GM18517 (cell line): ENCODE measurements around the gene RTP2.

Experiments used
- ATAC-seq: cut with Tn5 transposase; IDR thresholded peaks from one replicate; pipeline ENCODE4 v1.9.1; 2021; ENCODE audit warnings: mild to moderate bottlenecking, moderate library complexity; ENCODE audit not compliant: unreplicated experiment

Gene RTP2

GRCh38 chr3:187702507-187703033, at the start of gene RTP2:
RTP2 (minus strand) TSS chr3:187702557; CDS start chr3:187702128, 429 bp downstream.
- no peak for ATAC-seq

DNA sequence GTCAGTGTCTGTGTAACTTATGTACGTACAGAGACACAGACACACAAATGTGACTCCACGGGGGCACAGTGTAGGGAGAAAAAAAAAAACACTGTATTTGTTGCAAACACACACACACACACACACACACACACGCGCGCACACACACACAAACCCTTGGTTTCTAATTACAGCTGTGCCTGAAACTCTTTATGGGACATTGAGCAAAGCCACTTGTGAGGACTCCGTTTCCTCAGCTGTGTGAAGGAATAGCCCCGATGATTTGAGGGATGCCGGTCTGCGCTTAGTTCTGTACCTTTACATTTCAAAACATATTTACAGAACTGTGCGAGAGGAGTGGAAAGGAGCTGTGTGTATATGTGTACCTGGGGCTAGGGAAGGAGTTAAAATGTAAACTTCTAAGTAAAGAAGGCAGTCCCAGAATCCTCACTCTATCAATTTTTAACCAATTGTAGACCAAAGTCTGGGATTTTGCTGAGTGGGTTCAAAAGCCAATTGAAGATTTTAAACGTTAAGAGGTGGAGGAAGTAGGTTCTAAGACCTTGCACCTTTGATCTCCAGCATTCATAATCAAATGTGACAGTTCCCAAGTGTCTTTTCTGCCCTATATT, 48.3 kb upstream of the RTP2 start:
- ATAC-seq, result no peak

DNA sequence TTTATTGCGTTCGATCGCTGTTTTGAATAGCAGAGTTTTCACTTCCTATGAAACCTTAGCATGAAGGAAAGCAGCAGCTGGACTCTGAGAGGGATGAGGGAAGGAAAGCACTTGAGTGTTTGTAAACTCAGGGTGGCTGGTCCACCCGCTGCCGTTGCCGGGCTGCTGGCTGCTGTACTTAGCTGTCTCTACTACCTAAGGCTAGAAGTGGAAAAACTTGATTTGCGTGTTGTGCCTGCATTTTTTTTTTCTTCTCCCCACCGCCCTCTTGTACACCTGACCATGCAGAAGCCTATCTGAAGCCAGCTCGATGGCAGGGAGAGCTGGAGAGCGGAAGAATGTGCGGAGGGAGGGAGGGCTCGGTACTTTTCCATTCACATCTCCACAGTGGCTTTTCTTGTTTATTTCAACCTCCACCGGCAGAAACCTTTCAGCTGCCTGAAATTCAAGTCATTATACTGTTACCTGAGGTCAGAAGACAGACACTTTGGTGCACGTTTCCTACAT, 47.7 kb upstream of the RTP2 start:
- ATAC-seq, result no peak

GRCh38 chr3:187748050-187748481, 45.7 kb upstream of the RTP2 start:
- peak; percentile 44 for ATAC-seq

GRCh38 chr3:187747506-187747905, 45.1 kb upstream of the RTP2 start:
- ATAC-seq, result no peak

GRCh38 chr3:187746442-187747281, 44.3 kb upstream of the RTP2 start:
- ATAC-seq, result no peak

DNA sequence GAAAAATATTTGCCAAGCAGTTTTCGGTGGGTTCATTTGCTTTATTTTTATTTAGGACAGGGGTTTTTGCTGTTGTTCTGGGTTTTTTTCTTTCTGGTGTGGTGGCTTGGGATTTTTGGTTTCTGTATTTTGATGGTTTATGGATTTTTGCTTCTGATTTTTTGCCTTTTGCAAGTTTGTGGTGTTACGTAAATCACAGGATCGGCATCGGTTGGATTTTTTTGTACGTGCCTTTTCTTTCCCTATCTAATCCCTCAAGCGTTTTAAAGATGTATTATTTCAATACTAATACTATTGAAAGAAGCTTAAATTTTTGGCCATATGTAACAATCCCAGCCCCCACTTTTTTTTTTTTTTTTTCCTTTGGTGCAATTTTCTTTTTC, 43.7 kb upstream of the RTP2 start:
- ATAC-seq, result no peak

DNA sequence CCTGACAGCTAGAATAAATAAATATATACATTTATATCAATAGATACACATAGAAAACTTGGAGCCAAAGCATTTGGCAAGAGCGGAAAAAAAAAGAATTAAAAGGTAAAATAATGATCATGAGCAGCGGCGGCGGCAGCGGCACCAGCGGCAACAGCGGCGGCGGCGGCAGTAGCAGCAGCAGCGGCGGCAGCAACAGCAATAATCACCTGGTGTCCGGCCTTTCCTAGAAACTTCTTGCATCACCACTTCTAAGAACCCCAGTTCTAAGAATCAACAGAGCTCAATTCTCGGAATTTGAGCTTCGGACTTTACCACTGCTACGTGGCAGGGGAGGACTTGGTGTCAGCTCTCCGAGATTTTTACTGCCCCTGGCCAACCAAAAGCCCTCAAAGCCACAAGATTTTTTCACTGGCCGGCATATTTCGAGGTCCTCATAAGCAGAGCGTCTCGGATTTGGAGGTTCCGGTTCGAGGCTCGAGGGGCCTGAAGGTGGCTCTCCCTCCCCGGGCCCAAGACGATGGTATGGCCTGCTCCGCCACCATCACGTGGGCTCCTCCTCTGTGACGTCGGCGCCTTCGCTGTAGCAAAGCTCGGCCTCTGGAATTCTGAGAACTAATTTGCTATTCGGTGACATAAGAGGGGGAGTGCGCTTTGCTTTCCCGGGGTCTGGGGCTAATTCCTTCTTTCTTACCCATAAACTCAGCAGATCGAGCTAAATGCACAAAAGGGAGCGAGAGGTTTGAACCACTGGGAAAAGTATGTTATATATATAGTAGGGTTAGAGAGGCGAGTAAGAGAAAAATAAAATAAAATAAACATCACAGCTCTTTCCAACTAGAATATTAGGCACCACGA, 43.1 kb upstream of the RTP2 start, which contains the start of gene BCL6:
BCL6 (minus strand) TSS at position 268 of the 858 bp plus-strand sequence. CDS start 11,775 bp downstream, outside the sequence.
- ATAC-seq, result peak; percentile 79

- ATAC-seq, result no peak
Measured at GRCh38 chr3:187744169-187745151, 42.1 kb upstream of the RTP2 start.

DNA sequence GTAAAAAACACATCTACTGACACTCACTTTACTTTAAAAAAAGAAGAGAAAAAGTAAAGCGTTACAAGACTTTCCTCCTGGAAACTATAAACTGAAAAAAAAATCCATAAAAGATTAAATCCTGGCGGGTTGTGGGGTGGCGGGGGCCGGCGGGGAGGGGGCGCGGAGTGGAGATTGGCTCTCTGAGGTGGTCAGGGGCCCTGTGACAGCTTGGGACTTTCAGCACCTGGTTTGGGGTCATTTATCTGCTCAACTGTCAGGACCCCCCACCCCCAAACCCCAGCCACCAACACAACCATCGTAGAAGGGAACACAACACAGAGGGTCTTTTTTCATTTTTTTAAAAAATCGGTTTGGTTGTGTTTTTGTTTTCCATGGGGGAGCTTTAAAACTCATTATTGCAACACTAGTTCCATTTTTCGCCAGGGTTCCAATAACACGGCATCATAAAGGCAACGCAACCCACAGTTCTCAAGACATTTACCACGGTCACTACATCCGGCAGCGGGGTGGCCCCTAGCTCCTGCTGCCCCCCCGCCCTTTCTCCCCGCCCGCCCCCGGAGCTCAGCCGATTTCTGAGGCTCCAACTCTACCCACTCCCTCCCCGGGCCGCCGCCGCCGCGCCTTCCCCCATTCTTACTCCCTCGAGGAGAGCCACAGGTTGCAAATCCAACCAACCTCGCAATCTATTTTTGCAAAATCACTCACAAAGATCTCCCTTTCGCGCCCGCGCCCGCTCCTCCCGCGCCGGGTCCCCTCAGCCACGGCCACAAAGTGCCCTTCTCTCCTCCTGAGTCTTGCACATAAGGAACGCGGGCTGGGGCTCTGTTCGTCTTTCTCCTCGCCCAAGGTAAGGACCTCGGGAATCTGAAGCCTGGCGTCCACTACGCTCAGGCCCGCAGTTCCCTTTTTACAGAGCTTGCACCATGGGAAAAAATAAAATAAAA, 41.1 kb upstream of the RTP2 start:
- no peak for ATAC-seq

DNA sequence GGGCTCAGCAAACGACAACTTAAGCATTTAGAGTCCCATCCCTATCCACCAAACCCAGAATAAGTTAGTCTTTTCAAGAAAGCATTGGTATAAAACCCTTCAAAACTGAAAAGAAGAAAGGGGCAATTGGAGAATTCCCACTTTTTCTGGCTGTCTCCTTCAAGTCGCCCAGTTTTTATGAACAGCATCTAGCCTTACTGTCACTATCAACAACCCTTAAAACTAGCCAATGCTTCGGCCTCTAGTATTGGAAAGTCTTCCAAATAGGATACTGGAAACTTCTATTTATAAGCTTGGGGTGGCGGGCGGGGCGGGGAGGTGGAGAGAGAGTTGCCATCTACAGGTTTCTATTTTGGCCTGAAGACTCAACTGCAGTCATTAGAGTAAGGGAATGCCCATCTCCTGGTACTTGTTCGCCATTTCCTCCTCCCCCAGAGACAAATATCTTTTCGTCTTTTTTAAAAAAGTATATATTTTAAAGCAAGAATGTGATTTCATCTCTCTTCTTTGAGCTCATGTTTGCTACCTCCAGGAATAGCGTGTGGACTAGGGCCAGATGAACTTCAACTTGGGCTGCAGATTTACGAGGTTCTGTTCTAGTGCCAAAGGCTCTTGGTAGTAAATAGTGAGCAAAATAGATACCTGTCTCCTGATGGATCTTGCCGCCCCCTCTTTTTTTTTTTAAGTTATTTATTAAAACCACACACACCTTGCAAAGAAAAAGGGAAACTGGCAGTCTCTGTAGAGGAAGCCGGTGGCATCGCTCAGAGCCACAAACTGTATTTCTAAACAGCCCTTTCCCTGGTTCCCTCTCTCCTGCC, 40.2 kb upstream of the RTP2 start:
- ATAC-seq, result no peak

GRCh38 chr3:187741403-187742350, 39.3 kb upstream of the RTP2 start:
- no peak for ATAC-seq

- ATAC-seq, result no peak
Measured at GRCh38 chr3:187740421-187741399, 38.4 kb upstream of the RTP2 start.

DNA sequence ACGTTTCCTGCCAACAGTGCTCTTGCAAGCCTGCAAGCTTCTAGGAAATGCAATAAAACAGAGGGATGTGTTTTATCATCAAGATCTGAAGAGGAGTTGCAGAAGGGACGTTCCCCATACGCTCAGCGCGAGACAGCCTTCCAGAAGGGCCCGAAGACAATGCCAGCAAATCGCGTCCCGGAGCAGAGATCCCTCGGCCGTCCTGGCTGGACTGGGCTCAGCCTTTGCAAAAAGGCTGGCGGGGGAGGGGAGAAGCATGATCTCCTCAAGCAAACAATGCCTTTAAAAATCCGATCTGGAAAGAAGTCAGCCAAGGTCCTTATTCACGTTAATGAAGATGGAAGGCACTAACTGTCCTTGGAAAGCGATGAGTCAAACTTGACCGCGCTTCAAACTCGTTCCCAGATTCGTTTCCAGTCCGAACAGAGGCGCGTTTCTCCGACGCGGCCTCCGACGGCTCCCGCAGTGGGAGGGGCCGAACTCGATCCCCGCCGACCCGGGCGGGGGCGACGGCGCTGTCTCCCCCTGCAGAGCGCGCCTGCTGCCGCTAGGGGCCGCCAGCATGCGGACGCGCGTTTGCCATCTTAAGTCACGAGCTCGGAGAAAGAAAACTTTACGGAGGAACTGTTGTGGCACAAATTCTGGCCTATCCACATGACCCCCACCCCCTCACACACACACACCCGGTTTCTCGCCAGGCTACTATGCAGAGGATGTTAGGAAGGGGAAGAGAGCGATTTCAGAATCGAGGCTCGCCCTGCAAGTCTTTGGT, 37.4 kb upstream of the RTP2 start:
- no peak for ATAC-seq

DNA sequence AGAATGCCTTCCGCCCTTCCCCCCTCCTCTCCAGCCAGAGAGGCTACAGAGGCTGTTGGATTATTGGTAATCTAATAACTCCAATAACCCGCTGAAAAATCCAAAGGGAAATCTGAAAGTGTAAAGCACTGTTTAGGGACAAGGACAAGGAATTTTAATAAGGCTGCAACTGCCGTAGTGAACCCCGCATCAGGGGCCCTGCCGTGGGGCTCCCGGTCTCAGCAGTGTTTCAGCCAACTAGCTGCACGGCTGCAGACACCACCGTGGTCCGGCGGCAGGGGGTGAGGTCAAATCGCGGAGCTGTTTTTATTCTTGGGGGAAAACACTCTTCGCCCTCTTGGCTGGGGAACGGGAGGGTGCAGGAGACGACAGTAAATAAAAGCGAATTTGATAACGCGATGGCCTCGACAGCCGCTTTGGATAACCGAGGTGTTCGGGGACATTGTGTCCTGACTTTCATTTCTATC, 36.8 kb upstream of the RTP2 start:
- ATAC-seq, result no peak
